ENCODE results near the gene NRL. TPM values are rescaled to one million over a fixed set of nuclear protein-coding genes. Genes with fewer than 3 reads are reported as not detected.
"Not testable (repeated sequence)": the region's sequence is repeated elsewhere in the genome, so short reads cannot be mapped to it uniquely, and the experiment has no call there.

The NRL gene
- total RNA-seq, 1 donor = 0.90 TPM

GRCh38 chr14:24108336-24108874, 6.3 kb downstream of the NRL start:
- H3K4me3 ChIP-seq (ENCODE audit: low read depth, low read length) = no peak overlapping the region
- TF ChIP-seq, protein P1, sequence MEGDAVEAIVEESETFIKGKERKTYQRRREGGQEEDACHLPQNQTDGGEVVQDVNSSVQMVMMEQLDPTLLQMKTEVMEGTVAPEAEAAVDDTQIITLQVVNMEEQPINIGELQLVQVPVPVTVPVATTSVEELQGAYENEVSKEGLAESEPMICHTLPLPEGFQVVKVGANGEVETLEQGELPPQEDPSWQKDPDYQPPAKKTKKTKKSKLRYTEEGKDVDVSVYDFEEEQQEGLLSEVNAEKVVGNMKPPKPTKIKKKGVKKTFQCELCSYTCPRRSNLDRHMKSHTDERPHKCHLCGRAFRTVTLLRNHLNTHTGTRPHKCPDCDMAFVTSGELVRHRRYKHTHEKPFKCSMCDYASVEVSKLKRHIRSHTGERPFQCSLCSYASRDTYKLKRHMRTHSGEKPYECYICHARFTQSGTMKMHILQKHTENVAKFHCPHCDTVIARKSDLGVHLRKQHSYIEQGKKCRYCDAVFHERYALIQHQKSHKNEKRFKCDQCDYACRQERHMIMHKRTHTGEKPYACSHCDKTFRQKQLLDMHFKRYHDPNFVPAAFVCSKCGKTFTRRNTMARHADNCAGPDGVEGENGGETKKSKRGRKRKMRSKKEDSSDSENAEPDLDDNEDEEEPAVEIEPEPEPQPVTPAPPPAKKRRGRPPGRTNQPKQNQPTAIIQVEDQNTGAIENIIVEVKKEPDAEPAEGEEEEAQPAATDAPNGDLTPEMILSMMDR (IDR thresholded peaks at IDR 0.05; ENCODE audit: insufficient read depth, low read length) = no peak
- DNase-seq (ENCODE audit: low read depth) = no peak

DNA sequence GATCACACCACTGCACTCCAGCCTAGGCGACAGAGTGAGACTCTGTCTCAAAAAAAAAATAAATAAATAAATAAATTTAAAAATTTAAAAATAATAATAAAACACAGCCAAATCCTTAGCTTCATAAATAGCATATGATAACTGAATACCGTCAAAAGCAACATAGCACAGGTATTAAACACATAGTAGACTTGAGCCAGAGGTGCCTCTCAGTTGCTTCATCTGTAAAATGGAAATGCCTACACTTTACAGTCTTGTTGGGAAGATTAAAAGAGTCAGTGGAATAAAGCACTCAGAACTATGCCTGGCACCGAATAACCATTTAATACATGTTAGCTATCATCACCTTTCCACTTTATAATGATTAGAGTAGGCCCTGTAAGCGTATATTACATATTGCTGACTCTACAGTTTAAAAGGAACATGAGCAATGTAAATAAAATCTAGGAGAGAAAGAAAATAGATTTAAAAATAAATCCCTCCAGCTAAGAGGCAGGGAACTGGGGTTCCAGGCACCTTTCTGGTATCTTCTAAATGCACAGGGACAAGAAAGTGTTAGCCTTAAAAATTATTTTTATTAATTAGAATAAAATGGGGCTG, 8.0 kb downstream of the NRL start:
- no peak for DNase-seq (ENCODE audit: low read depth)
- H3K4me3 ChIP-seq (ENCODE audit: low read depth, low read length) = no peak overlapping the region
- TF ChIP-seq, protein P1 (IDR thresholded peaks at IDR 0.05; ENCODE audit: insufficient read depth, low read length) = no peak

GRCh38 chr14:24105609-24106239, 9.0 kb downstream of the NRL start:
- DNase-seq (ENCODE audit: low read depth) = not testable (repeated sequence)

DNA sequence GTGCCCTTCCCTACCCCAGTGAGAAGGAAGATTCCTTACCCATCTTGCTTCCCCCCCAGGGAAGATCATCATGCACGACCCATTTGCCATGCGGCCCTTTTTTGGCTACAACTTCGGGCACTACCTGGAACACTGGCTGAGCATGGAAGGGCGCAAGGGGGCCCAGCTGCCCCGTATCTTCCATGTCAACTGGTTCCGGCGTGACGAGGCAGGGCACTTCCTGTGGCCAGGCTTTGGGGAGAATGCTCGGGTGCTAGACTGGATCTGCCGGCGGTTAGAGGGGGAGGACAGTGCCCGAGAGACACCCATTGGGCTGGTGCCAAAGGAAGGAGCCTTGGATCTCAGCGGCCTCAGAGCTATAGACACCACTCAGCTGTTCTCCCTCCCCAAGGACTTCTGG, 11.3 kb downstream of the NRL start:
- no peak for DNase-seq (ENCODE audit: low read depth)
- TF ChIP-seq, protein P1 (IDR thresholded peaks at IDR 0.05; ENCODE audit: insufficient read depth, low read length) = no peak
- no peak overlapping the region for H3K4me3 ChIP-seq (ENCODE audit: low read depth, low read length)

More at GRCh38 chr14:24105609-24106239, 9.0 kb downstream of the NRL start:
- H3K4me3 ChIP-seq (ENCODE audit: low read depth, low read length) = not testable (repeated sequence)

DNA sequence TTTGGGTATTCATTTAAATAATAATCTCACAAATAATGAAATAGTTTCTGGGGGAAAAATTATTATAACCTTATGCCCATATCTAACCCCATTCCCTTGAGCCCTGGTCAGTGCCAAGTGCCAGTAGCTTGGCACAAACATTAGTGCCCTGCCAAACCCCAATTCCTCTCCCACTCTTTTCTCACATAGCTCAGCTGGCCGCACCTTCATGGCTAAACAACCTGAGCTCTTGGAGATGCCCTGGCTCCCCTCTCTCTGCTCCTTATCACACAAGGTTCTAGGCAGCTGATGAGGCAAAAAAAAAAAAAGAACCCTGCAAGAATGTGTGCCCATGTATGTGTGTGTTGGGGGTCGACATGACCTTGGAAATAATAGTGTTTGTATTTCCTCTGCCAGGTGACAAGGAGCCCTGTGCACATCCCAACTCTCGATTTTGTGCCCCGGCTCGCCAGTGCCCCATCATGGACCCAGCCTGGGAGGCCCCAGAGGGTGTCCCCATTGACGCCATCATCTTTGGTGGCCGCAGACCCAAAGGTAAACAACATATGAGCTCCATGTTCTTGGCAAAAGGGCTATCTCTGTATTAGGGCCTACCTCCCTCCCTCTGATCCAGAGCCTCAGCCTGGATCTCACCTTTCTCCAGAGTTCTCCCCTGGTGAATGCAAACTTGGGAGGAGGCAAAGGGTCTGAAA, 12.2 kb downstream of the NRL start:
- DNase-seq (ENCODE audit: low read depth) = no peak

DNA sequence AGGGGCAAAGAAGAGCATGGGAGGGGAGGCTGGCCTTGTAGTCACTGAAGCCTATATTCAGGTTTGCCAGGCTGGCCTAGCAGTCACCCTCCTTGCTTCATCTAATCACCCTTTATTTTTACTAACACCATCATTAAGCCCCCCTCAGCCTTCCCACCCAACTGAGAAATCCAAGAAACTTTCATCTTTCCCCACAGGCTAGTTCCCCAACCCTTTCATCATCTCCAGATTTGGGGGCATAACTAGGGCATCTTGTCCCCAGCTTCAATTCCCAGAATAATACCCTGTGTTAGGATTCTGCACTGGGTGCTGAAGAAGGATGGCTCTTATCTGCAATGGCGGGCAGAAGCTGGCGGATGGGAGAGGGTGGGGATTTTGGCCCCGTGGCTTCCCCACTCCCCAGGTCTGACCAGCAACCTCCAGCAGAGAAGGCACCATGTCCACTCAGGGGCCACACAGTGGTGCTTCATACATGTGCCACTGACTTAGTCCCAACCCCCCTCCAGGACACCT, 13.7 kb downstream of the NRL start:
- TF ChIP-seq, protein P1 (IDR thresholded peaks at IDR 0.05; ENCODE audit: insufficient read depth, low read length) = no peak
- H3K4me3 ChIP-seq (ENCODE audit: low read depth, low read length) = no peak overlapping the region
- no peak for DNase-seq (ENCODE audit: low read depth)

More for the DNA sequence above, 12.2 kb downstream of the NRL start:
- H3K4me3 ChIP-seq (ENCODE audit: low read depth, low read length) = no peak overlapping the region
- TF ChIP-seq, protein P1 (IDR thresholded peaks at IDR 0.05; ENCODE audit: insufficient read depth, low read length) = no peak
